ENCODE results near the gene DENND4B. TPM values are rescaled to one million over a fixed set of nuclear protein-coding genes. Genes with fewer than 3 reads are reported as not detected.

DENND4B gene
- total RNA-seq, 2 donors from 2014 or later = 22.0 to 26.6 TPM

GRCh38 chr1:153954826-153955225 is 8.3 kb upstream of the DENND4B start:
- H3K4me3 ChIP-seq = no peak overlapping the region
- no peak for TF ChIP-seq CTCF (IDR thresholded peaks at IDR 0.05)
- peaks cover 52% of the 10 kb centered on the region for H3K36me3 ChIP-seq
- DNase-seq (ENCODE audit: low spot score) = no peak
- H3K9me3 ChIP-seq = no peaks in the 10 kb centered on the region
- H3K27ac ChIP-seq = no peak overlapping the region
- no peaks in the 10 kb centered on the region for H3K27me3 ChIP-seq
- peaks cover 0 to 36% of the 10 kb centered on the region in 2 donors for H3K4me1 ChIP-seq

GRCh38 chr1:153953859-153954365 is 7.4 kb upstream of the DENND4B start:
- H3K36me3 ChIP-seq = peaks cover 60% of the 10 kb centered on the region
- no peak for DNase-seq (ENCODE audit: low spot score)
- no peak for TF ChIP-seq CTCF (IDR thresholded peaks at IDR 0.05)
- no peaks in the 10 kb centered on the region for H3K27me3 ChIP-seq
- no peaks in the 10 kb centered on the region for H3K9me3 ChIP-seq
- no peak overlapping the region for H3K4me3 ChIP-seq
- peak overlapping the region in 1 of 2 donors; percentile 10 for H3K27ac ChIP-seq
- H3K4me1 ChIP-seq = peaks cover 0 to 27% of the 10 kb centered on the region in 2 donors

- Histone ChIP-seq H3K27ac (no peak overlapping the region), H3K4me1 (peaks cover 0 to 20% of the 10 kb centered on the region in 2 donors), H3K36me3 (peaks cover 77% of the 10 kb centered on the region), H3K9me3 (no peaks in the 10 kb centered on the region), H3K4me3 (no peak overlapping the region), H3K27me3 (no peaks in the 10 kb centered on the region)
- no peak for TF ChIP-seq CTCF (IDR thresholded peaks at IDR 0.05)
- no peak for DNase-seq (ENCODE audit: low spot score)
Observed at GRCh38 chr1:153951801-153952200, 5.3 kb upstream of the DENND4B start.

GRCh38 chr1:153951183-153951582 is 4.7 kb upstream of the DENND4B start:
- peaks cover 0 to 16% of the 10 kb centered on the region in 2 donors for H3K4me1 ChIP-seq
- no peak overlapping the region for H3K4me3 ChIP-seq
- no peaks in the 10 kb centered on the region for H3K27me3 ChIP-seq
- no peak for DNase-seq (ENCODE audit: low spot score)
- no peaks in the 10 kb centered on the region for H3K9me3 ChIP-seq
- H3K27ac ChIP-seq = no peak overlapping the region
- TF ChIP-seq CTCF (IDR thresholded peaks at IDR 0.05) = no peak
- peaks cover 77% of the 10 kb centered on the region for H3K36me3 ChIP-seq

GRCh38 chr1:153945795-153946621 is 510 bp downstream of the DENND4B start:
- TF ChIP-seq CTCF (IDR thresholded peaks at IDR 0.05) = no peak
- H3K27ac ChIP-seq = peak overlapping the region; percentile 98
- no peaks in the 10 kb centered on the region for H3K27me3 ChIP-seq
- H3K9me3 ChIP-seq = no peaks in the 10 kb centered on the region
- peaks cover 56% of the 10 kb centered on the region for H3K36me3 ChIP-seq
- peak; percentile 91 for DNase-seq (ENCODE audit: low spot score)
- H3K4me1 ChIP-seq = peaks cover 0 to 35% of the 10 kb centered on the region in 2 donors
- H3K4me3 ChIP-seq = peak overlapping the region; percentile 79 to 90
